GM23248 (cell line): ENCODE data around the gene KCTD17.

Experiments
- EZH2 ChIP-seq: fragments of 200-600 bp; sonication (generic); IDR thresholded peaks from 2 replicates; pipeline ENCODE4 v1.6.1; 2018; ENCODE audit warnings: antibody characterized with exemption, mild to moderate bottlenecking; ENCODE audit not compliant: insufficient read depth, poor library complexity, severe bottlenecking
- EZH2phosphoT487 ChIP-seq: fragments of 200-600 bp; sonication (generic); IDR thresholded peaks from 2 replicates; pipeline ENCODE4 v1.6.1; 2018; ENCODE audit warnings: antibody characterized with exemption, moderate library complexity, mild to moderate bottlenecking, low read depth; ENCODE audit not compliant: insufficient read depth

- TF ChIP-seq EZH2 (no peak), EZH2phosphoT487 (no peak)
Measured at GRCh38 chr22:37036655-37037377, 14.7 kb upstream of the KCTD17 start.
